ENCODE results near the gene AGPAT3. TPM values are rescaled to one million over a fixed set of nuclear protein-coding genes. Genes with fewer than 3 reads are reported as not detected.

Gene AGPAT3
- total RNA-seq, 1 experiment from 2014 or later, result 58.3 TPM

GRCh38 chr21:43874085-43874805, 9.2 kb downstream of the AGPAT3 start:
- no peak for TF ChIP-seq CTCF (IDR thresholded peaks at IDR 0.05; ENCODE audit: unreplicated experiment)
- ChIA-PET POLR2A (interaction anchor here (1.3 kb wide), 1 partner anchor 8 kb away, joined by 4 read pairs; no protein-coding TSS in a partner anchor), CTCF (no interaction called here)
- H3K4me1 Mint-ChIP-seq (ENCODE audit: insufficient read depth, unreplicated experiment), result peaks cover 3% of the 10 kb centered on the region
- peaks cover 20% of the 10 kb centered on the region for H3K36me3 Mint-ChIP-seq (ENCODE audit: insufficient read depth, unreplicated experiment)
- BruUV-seq (replicated peaks), result no TSS peak
- no peaks in the 10 kb centered on the region for H3K27me3 Mint-ChIP-seq (ENCODE audit: insufficient read depth, unreplicated experiment)
- DNase-seq (ENCODE audit: unreplicated experiment), result no peak
- intact Hi-C loops (cut with micrococcal nuclease), result no loop called here
- no peak overlapping the region for H3K4me3 Mint-ChIP-seq (ENCODE audit: unreplicated experiment)
- no peaks in the 10 kb centered on the region for H3K9me3 Mint-ChIP-seq (ENCODE audit: unreplicated experiment)
- peak overlapping the region; percentile 33 for H3K27ac Mint-ChIP-seq (ENCODE audit: low read depth, unreplicated experiment)

DNA sequence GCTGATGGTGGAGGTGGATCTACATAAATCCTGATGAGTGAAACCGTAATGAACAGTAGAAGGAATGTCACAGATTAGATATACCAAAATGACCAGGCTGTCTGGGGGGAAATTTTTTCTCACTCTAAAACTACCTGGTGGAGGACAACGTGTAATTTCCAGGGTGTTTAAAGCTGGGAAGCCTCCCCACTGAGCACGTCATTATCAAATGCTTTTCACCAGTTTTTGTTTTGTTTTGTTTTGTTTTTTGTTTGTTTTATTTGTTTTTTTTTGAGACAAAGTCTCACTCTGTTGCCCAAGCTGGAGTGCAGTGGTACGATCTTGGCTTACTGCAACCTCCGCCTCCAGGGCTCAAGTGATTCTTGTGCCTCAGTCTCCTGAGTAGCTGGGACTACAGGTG, 11.6 kb downstream of the AGPAT3 start:
- no TSS peak for BruUV-seq (replicated peaks)
- no peaks in the 10 kb centered on the region for H3K9me3 Mint-ChIP-seq (ENCODE audit: unreplicated experiment)
- H3K4me3 Mint-ChIP-seq (ENCODE audit: unreplicated experiment), result no peak overlapping the region
- TF ChIP-seq CTCF (IDR thresholded peaks at IDR 0.05; ENCODE audit: unreplicated experiment), result no peak
- ChIA-PET CTCF (no interaction called here), POLR2A (no interaction called here)
- H3K4me1 Mint-ChIP-seq (ENCODE audit: insufficient read depth, unreplicated experiment), result peaks cover 18% of the 10 kb centered on the region
- intact Hi-C loops (cut with micrococcal nuclease), result no loop called here
- peaks cover 36% of the 10 kb centered on the region for H3K36me3 Mint-ChIP-seq (ENCODE audit: insufficient read depth, unreplicated experiment)
- no peak overlapping the region for H3K27ac Mint-ChIP-seq (ENCODE audit: low read depth, unreplicated experiment)
- DNase-seq (ENCODE audit: unreplicated experiment), result no peak
- no peaks in the 10 kb centered on the region for H3K27me3 Mint-ChIP-seq (ENCODE audit: insufficient read depth, unreplicated experiment)

GRCh38 chr21:43877936-43878575, 13.0 kb downstream of the AGPAT3 start:
- Mint-ChIP-seq H3K27me3 (ENCODE audit: insufficient read depth, unreplicated experiment) (no peaks in the 10 kb centered on the region), H3K9me3 (ENCODE audit: unreplicated experiment) (no peaks in the 10 kb centered on the region), H3K27ac (ENCODE audit: low read depth, unreplicated experiment) (no peak overlapping the region), H3K36me3 (ENCODE audit: insufficient read depth, unreplicated experiment) (peaks cover 28% of the 10 kb centered on the region), H3K4me3 (ENCODE audit: unreplicated experiment) (no peak overlapping the region), H3K4me1 (ENCODE audit: insufficient read depth, unreplicated experiment) (peaks cover 18% of the 10 kb centered on the region)
- intact Hi-C loops (cut with micrococcal nuclease), result no loop called here
- ChIA-PET CTCF (no interaction called here), POLR2A (interaction anchor here (0.6 kb wide), 1 partner anchor 16 kb away, joined by 3 read pairs; no protein-coding TSS in a partner anchor)
- TF ChIP-seq CTCF (IDR thresholded peaks at IDR 0.05; ENCODE audit: unreplicated experiment), result no peak
- BruUV-seq (replicated peaks), result no TSS peak
- no peak for DNase-seq (ENCODE audit: unreplicated experiment)

GRCh38 chr21:43879348-43880110, 14.5 kb downstream of the AGPAT3 start:
- CTCF ChIA-PET, result interaction anchor here (1.0 kb wide), 2 partner anchors 9 to 16 kb away, joined by 3 to 5 read pairs; no protein-coding TSS in a partner anchor

More at GRCh38 chr21:43879348-43880110, 14.5 kb downstream of the AGPAT3 start:
- no peaks in the 10 kb centered on the region for H3K27me3 Mint-ChIP-seq (ENCODE audit: insufficient read depth, unreplicated experiment)
- BruUV-seq (replicated peaks), result no TSS peak
- no peak for TF ChIP-seq CTCF (IDR thresholded peaks at IDR 0.05; ENCODE audit: unreplicated experiment)
- H3K9me3 Mint-ChIP-seq (ENCODE audit: unreplicated experiment), result no peaks in the 10 kb centered on the region
- DNase-seq (ENCODE audit: unreplicated experiment), result no peak
- H3K4me3 Mint-ChIP-seq (ENCODE audit: unreplicated experiment), result no peak overlapping the region
- H3K36me3 Mint-ChIP-seq (ENCODE audit: insufficient read depth, unreplicated experiment), result peaks cover 28% of the 10 kb centered on the region
- intact Hi-C loops (cut with micrococcal nuclease), result no loop called here
- peaks cover 22% of the 10 kb centered on the region for H3K4me1 Mint-ChIP-seq (ENCODE audit: insufficient read depth, unreplicated experiment)
- H3K27ac Mint-ChIP-seq (ENCODE audit: low read depth, unreplicated experiment), result no peak overlapping the region
- POLR2A ChIA-PET, result interaction anchor here (0.5 to 0.8 kb wide), 4 partner anchors 14 to 132 kb away, joined by 3 read pairs; partner anchors contain the start of gene TRAPPC10

Measured in MCF 10A (cell line).